H1 (cell line): Measurements from ENCODE around the gene TNFSF11. TPM values are rescaled to one million over a fixed set of nuclear protein-coding genes. Genes with fewer than 3 reads are reported as not detected.

Experiments used
- CHD2 ChIP-seq: IDR thresholded peaks from 2 replicates; pipeline ENCODE4 v1.6.1; 2012; ENCODE audit warnings: low read length, improper control_type of control experiment
- CHD7 ChIP-seq: fragments of 300-600 bp; sonication (generic); IDR thresholded peaks from 2 replicates; pipeline ENCODE4 v1.7.1; 2012; ENCODE audit warnings: low read length, moderate library complexity, mild to moderate bottlenecking, inconsistent platforms; ENCODE audit not compliant: insufficient replicate concordance
- HDAC2 ChIP-seq, 2 experiments: fragments of 300-600 bp in 1 of 2; sonication (generic) in 1 of 2; IDR thresholded peaks; 2 replicates each; pipeline ENCODE4 v1.6.1; 2011 to 2012; ENCODE audit warnings: low read depth in 2 of 2, low read length in 2 of 2, mild to moderate bottlenecking in 2 of 2, moderate library complexity in 2 of 2, borderline replicate concordance in 1 of 2, inconsistent platforms in 1 of 2
- MAFK ChIP-seq: IDR thresholded peaks from 2 replicates; pipeline ENCODE4 v1.6.1; 2012; ENCODE audit warnings: low read depth, mild to moderate bottlenecking, improper control_type of control experiment, low read length
- PHF8 ChIP-seq: fragments of 200-600 bp; sonication (generic); conservative IDR thresholded peaks from 2 replicates; pipeline ENCODE4 v1.7.1; 2012; ENCODE audit warnings: low read depth, mild to moderate bottlenecking, inconsistent platforms, low read length, moderate library complexity
- POU5F1 ChIP-seq: IDR thresholded peaks from 2 replicates; pipeline ENCODE4 v1.6.1; 2011; ENCODE audit warnings: low read depth, mild to moderate bottlenecking, low read length, moderate library complexity
- SIN3A ChIP-seq, 2 experiments: IDR thresholded peaks in 1 of 2; conservative IDR thresholded peaks in 1 of 2; 2 replicates each; pipeline ENCODE4 v1.6.1; 2011 to 2012; ENCODE audit warnings: low read length in 2 of 2, improper control_type of control experiment in 1 of 2, low read depth in 1 of 2, mild to moderate bottlenecking in 1 of 2
- SIX5 ChIP-seq: IDR thresholded peaks from 2 replicates; pipeline ENCODE4 v1.6.1; 2011; ENCODE audit warnings: mild to moderate bottlenecking, low read depth, low read length
- SP4 ChIP-seq: IDR thresholded peaks from 2 replicates; pipeline ENCODE4 v1.6.1; 2012; ENCODE audit warnings: low read length, inconsistent platforms
- SRF ChIP-seq: IDR thresholded peaks from 2 replicates; pipeline ENCODE4 v1.6.1; 2011; ENCODE audit warnings: mild to moderate bottlenecking, low read depth, low read length, moderate library complexity
- TAF1 ChIP-seq: IDR thresholded peaks from 2 replicates; pipeline ENCODE4 v1.6.1; 2011; ENCODE audit warnings: mild to moderate bottlenecking, low read depth, low read length
- ZNF274 ChIP-seq: IDR thresholded peaks from 2 replicates; pipeline ENCODE4 v1.7.0; 2012; ENCODE audit warnings: low read length, borderline replicate concordance; ENCODE audit errors: extremely low read depth
- polyA plus RNA-seq, 7 experiments: library from polyadenylated mRNA; depleted of rRNA in 3 of 7; stranded (reverse) in 5 of 7; unstranded in 2 of 7; fragments of >200 nt in 5 of 7; fragments of 200-250 nt in 2 of 7; gene quantifications; 1 replicate in 5 of 7; 2 replicates in 1 of 7; 4 replicates in 1 of 7; pipeline versions ENCODE4 v1.2.1 to v1.2.3, GENCODE V29; 2011 to 2013; ENCODE audit warnings: missing spikeins in 2 of 7, mixed read lengths in 2 of 7
- total RNA-seq: library from RNA; stranded (reverse); fragmentation: NEBNext Ultra II Directional; extraction: Animal tissue kit (Norgen Biotek cat#: 25700); gene quantifications from 2 replicates; pipeline ENCODE4 v1.2.1, GENCODE V29; 2021

Gene TNFSF11
- total and polyA plus RNA-seq, 2 of the 8 experiments (the other 6 are each of a cell fraction or from before 2014, with no cell fraction given), result 9.3 to 12.0 TPM

GRCh38 chr13:42574011-42574410, at the start of gene TNFSF11 (continued):
- TF ChIP-seq CHD7, result no peak
- TF ChIP-seq ZNF274, result no peak
- no peak for TF ChIP-seq TAF1
- TF ChIP-seq HDAC2 (IDR thresholded peaks at IDR 0.05; ENCODE audit: borderline replicate concordance in 1 of 2, low read depth in 2 of 2, low read length in 2 of 2), result peak in 1 of 2 experiments; percentile 63; a peak in 1 of 4 replicates
- no peak for TF ChIP-seq PHF8
- TF ChIP-seq MAFK, result no peak
- no peak for TF ChIP-seq POU5F1
- TF ChIP-seq SP4, result no peak
- 0 out of 4 replicates have a peak, but pooled peaks of 1 of the 2 experiments have one; percentile 53 for TF ChIP-seq SIN3A (conservative IDR thresholded peaks at IDR 0.05 in 1 of 2, IDR thresholded peaks at IDR 0.05 in 1 of 2; ENCODE audit: low read depth in 1 of 2, low read length in 2 of 2)
- TF ChIP-seq SIX5, result no peak
- no peak for TF ChIP-seq CHD2
- no peak for TF ChIP-seq SRF
